HG03575 (cell line): Measurements from ENCODE around the gene PARD3.

Experiments used
- ATAC-seq: cut with Tn5 transposase; IDR thresholded peaks from one replicate; pipeline ENCODE4 v1.9.1; 2021; ENCODE audit not compliant: unreplicated experiment, insufficient number of reproducible peaks, low FRiP score; ENCODE audit errors: extremely low read depth

The PARD3 gene

DNA sequence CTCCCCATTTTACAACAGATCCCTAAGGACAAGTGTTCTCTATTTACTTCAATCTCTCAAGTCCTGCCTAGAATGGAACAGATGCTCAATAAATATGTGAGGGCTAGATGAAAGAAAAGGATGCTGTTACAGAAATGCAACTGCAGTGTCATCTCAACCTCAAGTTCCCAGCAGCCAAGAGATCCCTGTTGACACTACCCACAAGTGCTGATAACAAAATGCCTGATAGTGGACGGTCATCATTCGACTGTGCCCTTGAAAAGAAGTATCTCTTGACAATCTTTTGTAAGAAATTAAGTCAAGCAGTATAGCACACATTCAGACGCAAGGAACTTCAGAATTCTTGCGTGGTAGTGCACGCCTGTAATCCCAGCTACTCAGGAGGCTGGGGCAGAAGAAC lies 133.2 kb downstream of the PARD3 start:
- ATAC-seq, result no peak

DNA sequence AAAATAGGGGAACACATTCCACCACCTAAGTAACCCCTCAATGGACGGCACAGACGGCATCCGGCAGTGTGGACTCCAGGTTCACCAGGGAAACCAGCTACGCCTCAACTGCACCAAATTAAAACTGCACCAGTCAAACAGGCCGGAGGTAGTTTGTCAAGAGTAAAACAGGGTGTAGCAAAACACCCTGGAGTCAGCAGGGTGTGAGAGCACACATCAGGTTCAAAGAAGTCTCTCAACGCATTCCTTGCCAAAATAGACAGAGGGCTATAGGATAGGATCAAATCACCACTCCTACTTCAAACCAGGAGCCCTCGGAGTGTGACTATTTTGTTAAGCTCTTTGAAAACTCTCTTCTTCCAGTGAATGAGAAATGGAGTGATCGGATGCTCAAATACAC lies 135.9 kb downstream of the PARD3 start:
- no peak for ATAC-seq

DNA sequence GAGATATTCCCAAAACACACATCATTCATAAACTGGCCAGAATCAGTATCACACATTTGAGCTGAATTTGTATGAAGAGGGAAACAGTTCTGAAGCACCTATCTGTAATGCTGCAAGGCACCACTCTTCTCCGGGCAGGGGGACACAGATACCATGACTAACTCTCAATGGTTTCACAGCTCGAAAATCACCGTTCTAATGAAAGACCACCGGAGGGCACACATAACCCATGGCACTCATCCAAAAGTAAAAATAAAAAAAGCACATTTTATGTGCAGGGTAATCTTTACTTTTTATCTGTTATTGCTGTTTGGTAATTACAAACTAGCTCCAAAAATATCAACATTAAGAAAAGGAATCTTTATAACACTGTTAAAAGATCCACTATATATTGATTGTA lies 137.5 kb downstream of the PARD3 start:
- ATAC-seq, result no peak

DNA sequence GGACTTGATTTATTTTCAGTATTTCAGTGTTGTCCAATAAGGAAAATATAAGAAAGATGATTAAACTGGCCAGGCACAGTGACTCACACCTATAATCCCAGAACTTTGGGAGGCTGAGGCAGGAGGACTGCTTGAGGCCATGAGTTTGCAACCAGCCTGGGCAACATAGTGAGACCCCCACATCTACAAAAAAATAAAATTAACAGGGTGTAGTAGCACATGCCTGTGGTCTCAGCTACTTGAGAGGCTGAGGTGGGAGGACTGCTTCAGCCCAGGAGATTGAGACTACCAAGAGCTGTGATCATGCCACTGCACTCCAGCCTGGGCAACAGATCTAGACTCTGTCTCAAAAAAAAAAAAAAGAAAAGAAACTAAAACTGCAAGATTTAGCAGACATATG lies 138.0 kb downstream of the PARD3 start:
- ATAC-seq, result no peak

DNA sequence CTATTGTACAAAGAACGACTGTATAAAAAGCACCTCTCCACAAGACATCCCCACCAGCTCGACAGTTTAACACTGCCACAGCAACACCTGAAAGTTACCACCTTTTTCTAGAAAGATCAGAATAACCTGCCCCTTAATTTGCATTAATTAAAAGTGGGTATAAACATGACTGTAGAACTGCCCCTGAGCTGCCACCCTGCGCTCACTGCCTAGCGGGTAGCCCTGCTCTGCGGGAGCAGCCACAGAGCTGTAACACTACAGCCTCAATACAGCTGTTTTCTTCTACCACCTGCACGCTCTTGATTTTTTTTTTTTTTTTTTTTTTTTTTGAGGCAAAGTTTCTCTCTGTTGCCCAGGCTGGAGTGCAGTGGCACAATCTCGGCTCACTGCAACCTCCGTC lies 140.9 kb downstream of the PARD3 start:
- ATAC-seq, result no peak

DNA sequence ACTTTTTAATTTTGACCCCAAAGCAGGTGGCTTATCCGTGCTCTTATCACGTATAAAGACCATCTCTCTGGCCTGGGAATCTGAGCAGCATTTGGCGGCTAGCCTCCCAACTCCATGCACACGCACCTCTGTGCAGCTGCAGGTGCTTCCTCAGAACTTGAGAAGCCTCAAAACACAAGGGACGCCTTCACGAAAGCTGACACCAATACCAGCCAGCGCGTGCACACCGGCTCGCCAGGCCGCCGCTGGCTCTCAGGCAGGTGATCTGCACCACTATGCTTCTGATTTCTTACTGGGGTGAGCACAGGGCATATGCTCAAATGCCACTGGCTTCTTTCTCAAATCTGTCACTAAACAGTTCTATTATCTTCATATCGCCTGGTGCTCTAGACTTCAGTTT lies 145.0 kb downstream of the PARD3 start:
- ATAC-seq, result no peak

DNA sequence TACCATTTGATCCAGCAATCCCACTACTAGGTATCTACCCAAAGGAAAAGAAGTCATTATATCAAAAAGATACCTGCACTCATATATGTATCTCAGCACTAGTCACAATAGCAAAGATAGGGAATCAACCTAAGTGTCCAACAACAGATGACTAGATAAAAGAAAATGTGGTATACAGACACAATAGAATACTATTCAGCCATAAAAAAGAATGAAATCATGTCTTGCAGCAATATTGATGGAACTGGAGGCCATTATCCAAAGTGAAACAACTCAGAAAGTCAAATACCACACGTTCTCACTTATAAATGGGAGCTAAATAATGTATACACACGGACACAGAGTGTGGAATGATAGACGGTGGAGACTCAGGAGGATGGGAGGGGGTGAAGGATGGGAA lies 146.0 kb downstream of the PARD3 start:
- ATAC-seq, result no peak

DNA sequence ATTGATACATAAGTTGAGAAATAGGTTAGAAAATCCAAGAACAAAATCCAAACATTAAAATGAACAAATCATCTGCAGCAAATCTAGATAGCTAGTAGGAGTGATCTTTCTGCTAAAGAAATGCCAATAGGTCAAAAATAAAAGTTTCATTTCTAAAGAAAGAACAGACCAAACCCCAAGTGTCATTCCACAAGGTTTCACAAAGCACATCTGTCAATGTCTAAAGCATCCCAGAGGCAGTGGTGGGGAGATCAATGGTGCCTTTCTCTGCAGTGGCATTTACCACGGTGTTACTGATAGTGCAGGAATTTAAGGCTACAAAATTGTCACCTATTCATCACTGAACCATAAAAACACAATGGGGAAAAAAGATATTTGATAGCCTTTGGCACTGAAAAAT lies 147.9 kb downstream of the PARD3 start:
- ATAC-seq, result no peak

DNA sequence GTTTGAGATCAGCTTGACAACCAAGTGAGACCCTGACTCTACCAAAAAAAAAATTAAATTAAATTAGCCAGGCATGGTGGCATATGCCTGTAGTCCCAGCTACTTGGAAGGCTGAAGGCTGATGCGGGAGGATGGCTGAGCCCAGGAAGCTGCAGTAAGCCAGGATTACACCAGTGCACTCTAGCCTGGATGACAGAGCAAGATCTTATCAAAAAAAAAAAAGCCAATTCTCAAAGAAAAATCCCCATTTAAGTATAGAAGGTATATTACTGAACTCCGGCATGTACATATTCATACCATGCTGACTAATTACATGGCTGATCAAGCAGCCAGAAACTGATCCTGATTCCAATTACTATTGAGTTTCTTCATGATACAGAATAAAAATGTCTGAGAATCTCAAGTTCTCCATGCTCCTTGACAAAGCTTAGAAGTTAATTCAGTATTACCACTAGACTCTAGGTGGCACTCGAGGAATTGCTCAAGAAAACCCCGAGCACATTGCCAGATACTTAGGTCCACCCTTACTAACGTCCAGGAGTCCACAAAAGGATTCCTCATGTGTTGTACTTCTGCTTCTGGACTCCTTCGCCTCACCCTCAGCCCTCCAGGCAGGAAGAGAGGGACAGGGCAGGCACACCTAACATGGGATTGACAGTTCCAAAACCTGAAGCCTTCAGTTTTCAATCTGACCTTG lies 148.9 kb downstream of the PARD3 start:
- ATAC-seq, result no peak

DNA sequence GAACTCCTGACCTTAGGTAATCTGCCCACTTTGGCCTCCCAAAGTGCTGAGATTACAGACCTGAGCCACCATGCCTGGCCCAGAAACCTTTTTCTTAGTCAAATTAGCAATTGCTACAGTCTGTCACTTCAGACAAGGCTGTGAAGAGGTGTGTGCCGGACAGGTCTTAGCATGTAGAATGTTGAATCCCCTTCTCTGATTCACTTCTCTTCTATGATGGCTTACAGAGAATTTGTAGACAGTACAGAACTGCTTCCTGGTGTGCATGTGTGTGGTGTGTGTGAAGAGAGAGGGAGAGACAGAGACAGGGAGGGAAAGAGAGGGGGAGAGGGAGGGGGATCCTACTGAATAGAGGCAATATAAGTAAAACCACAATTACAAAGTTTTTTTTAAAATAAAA lies 150.4 kb downstream of the PARD3 start:
- ATAC-seq, result no peak

DNA sequence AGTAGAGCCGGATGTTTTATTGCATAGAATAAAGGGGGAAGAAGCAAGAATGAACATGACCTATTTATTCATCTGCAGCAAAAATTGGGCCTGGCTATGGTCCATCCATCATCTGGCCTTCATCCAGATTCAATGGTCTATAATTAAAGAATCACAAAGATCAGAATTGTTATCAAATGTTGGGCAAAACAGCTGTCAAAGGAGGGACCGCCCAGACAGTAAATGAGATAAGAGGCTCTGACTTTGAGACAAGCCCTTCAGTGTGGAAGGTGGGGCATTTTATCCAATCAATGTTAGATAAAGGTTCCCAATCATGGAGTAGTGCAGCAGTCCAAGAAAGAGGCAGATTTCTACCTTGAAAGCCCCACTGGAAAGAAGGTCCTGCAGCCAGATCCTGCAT lies 153.5 kb downstream of the PARD3 start:
- no peak for ATAC-seq

DNA sequence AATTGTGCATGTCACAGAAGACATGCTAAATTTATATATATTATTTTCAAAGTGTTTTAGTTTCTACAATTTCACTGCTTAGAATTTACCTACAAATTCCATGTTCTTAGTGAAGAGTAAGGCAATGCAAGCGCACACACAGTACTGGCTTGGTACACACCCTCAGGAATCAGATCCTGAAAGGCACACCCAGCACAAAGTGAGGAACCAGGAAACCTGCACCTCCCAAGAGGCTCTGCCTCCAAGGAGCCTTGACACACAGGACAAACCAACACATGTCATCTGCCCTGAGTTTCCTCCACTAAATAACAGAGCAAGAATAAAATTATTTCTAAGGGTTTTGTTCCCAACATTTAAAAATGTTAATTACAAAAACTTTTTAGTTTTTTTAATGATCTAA lies 156.2 kb downstream of the PARD3 start:
- ATAC-seq, result no peak

DNA sequence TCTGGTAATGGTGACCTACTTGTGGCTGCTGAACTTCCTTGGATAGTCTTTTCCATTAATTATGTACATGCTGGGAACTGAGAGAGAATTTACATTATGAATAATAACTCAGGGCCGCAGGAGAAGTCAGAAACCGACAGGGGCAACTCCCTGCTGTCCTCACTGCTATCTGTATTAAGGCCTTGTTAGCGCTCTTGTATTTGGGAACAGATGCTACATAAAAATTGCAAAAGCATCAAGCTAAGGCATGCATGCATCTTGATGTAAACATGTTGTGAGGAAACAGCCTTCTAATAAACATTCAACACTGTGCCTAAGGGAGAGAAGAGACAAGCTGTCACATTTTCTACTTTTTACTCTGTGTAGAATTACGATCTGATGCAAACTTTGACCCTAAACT lies 158.4 kb downstream of the PARD3 start:
- no peak for ATAC-seq

DNA sequence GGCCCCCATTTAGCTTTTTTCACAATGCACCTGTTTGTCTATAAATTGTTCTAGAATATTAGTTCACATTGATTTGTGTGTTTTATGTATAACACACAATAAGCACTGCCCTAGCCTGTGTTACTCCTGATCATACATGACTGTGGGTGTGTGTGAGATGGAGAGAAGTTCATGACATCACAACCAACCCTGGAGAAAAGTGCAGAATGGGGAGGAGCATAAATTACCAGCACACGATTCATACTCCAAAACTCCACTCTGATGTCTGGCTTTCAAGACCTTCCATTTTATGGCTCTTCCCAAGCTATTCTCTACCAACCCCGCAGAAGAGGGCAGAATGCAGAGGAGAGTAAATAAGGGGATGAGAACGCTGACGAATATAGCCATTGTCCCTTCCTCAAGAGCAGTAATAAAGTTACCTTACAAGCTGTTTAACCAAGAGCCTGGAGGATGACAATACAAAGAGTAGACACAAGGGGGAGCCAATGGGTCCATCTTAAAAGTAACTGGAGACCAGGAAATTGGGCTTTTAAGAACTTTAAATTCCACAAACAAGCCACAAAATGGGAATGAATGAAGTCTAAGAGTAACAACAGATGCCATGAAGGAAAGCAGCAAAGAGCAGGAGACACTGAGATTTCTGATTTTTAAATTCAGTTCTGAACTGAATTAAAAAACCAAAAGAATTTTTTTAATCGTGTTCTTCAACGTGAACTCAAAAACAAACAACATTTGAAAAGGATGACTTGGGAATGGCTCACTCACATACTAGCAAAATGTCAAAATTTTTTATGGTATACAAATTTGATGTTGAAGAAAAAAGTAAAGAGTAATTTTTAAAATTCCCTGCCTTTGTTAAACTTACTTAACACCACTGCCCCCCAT lies 159.6 kb downstream of the PARD3 start:
- ATAC-seq, result no peak

DNA sequence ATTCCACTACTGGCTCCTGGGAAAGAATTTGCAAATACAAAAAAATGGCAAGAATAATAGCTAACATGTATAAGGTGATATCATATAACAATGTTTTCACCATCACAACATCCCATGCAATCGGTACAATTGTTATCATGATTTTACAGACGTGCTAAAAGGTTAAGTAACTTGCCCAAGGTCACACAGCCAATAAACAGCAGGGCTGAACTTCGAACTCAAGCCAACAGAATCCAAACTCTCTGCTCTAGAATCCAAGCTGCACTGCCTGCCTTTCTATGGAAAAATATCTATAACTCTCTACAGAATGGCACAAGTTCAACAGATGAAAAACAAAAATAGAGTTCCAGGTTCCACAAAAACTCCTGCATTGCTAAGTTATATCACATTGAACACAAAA lies 160.9 kb downstream of the PARD3 start:
- no peak for ATAC-seq

DNA sequence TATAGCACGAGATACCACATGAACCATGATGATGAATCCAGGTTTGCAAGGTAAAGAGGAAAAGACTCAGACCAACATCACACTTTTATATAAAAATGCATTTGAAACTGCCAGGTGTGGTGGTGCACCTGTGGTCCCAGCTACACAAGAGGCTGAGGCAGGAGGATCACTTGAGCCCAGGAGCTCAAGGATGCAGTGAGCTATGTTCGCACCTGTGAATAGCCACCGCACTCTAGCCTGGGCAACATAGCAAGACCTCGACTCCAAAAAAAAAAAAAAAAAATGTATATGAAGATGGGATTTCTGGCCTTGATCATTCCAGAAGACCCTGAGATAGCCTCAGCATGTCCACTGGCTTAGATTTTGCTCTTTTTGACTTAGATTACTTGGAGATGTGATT lies 161.6 kb downstream of the PARD3 start:
- no peak for ATAC-seq

DNA sequence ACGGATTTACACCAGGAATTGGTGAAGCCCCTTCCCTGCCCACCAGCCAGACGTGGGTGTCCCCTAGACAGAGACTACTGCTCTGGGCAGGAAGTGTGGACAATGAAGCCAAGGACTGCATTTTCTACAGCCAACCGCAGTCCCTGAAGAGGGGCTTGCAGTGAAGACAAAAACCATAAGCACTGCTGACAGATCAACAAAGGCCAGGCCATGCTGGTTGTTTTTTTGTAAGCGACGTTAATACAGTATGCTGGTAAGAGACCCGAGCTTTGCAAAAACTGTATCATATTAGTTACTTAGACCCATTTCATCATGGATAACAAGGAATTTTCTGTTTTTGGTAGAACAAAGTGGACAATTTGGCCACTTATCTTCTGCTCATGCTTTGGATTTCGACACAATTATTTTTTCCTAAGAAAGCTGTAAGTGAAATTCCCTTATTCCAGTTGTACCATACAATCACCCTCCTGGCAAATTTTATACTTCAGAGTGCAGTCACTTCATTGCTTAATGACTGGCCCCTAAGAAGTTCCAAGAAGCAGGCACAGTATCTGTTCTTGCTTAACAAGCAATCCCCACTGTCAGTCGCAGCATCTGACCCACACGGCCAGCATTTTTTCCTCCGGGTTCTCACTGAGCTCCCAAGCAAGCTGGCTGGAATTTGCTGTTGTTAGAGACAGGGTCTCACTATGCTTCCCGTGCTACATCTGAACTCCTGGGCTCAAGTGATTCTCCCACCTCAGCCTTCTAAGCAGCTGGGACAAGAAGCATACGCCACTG lies 163.5 kb downstream of the PARD3 start:
- ATAC-seq, result no peak

DNA sequence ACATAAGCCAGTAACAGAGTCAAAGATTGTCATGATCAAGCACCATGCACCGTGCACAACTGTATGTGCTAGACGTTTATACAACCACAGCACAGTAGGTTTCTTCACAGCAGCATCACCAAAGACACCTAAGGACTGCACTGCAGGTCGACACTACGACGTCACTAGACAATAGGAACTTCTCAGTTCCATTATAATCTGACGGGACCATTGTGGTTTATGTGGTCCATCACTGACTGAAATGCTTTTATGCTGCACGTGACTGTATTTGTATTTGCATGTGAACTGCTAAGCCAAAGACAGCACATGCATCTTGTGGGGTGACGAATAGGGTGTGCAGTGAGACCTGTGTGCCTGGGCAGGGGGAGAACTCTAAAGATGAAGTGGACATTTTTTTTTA lies 164.9 kb downstream of the PARD3 start:
- ATAC-seq, result no peak

DNA sequence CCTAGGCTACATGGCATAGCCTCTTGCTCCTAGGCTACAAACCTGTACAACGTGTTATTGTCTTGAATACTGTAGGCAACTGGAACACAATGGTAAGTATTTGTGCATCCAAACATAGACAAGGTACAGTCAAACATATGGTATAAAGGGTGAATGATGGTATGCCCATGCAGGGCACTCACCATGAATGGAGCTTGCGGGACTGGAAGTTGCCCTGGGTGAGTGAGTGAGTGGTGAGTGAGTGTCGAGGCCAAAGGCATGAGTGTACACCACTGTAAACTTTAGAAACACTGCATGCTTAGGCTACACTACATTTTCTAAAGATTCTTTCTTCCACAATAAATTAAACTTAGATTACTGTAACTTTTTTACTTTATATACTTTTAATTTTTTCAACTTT lies 165.7 kb downstream of the PARD3 start:
- no peak for ATAC-seq

DNA sequence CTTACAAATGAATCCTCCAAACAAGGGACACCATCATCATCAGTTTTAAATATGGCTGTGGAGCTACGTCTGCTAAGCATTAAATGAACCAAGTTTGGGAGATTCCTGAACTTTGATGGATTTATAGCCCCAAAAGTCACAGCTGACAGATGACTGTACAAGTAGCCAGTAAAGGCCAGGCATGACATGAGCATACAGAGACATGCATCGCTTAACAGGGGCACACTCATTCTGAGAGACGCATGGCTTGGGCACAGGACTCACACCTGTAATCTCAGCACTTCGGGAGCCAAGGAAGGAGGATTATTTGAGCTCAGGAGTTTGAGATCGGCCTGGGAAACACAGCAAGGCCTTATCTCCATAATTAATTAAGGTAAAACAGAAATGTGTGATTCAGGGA lies 166.2 kb downstream of the PARD3 start:
- ATAC-seq, result no peak
